ENCODE data around the gene CABLES1.

Gene CABLES1

GRCh38 chr18:23280844-23281243 is 145.6 kb downstream of the CABLES1 start:
- no peaks in the 10 kb centered on the region for H3K27me3 ChIP-seq (ENCODE audit: control insufficient read depth in 3 of 3, insufficient read depth in 3 of 3, low read depth in 1 of 3, low read length in 3 of 3)
- no peak overlapping the region for H3K4ac ChIP-seq (ENCODE audit: low read length)
- no peaks in the 10 kb centered on the region for H3K36me3 ChIP-seq (replicated peaks in 1 of 2; ENCODE audit: control insufficient read depth in 2 of 2, insufficient read depth in 2 of 2, low read length in 2 of 2)
- H2AK5ac ChIP-seq (ENCODE audit: low read depth, low read length): no peak overlapping the region
- H3K4me3 ChIP-seq (ENCODE audit: low read length in 2 of 2): no peak overlapping the region
- peaks cover 7 to 10% of the 10 kb centered on the region in 2 donors for H3K4me1 ChIP-seq (ENCODE audit: control insufficient read depth in 2 of 2, insufficient read depth in 1 of 2, low read depth in 1 of 2, low read length in 2 of 2)
- H3K14ac ChIP-seq (ENCODE audit: low read length): no peak overlapping the region
- no peak overlapping the region for H4K91ac ChIP-seq (ENCODE audit: low read depth, low read length, poor library complexity)
- H3K18ac ChIP-seq (ENCODE audit: low read length): no peak overlapping the region
- no peak for DNase-seq (ENCODE audit: low spot score)
- H2BK5ac ChIP-seq (ENCODE audit: low read length): no peak overlapping the region
- H3K79me1 ChIP-seq (ENCODE audit: low read depth, low read length): no peaks in the 10 kb centered on the region
- no peak overlapping the region for H2BK120ac ChIP-seq (ENCODE audit: low read depth, low read length)
- H2BK12ac ChIP-seq (ENCODE audit: low read length): no peak overlapping the region
- no CpG with 5 or more reads among the region's 5 CpGs for WGBS, 2 donors (ENCODE audit: extremely low coverage in 2 of 2, insufficient read length in 2 of 2, insufficient replicate concordance in 1 of 2)
- peaks cover 4 to 17% of the 10 kb centered on the region in 2 donors for H3K9me3 ChIP-seq (replicated peaks in 1 of 2; ENCODE audit: control insufficient read depth in 2 of 2, insufficient read depth in 1 of 2, low read depth in 1 of 2, low read length in 2 of 2)
- H3K4me2 ChIP-seq (ENCODE audit: insufficient read depth, low read length, poor library complexity, severe bottlenecking): no peak overlapping the region
- H2BK15ac ChIP-seq (ENCODE audit: low read length): no peak overlapping the region
- H4K8ac ChIP-seq (ENCODE audit: low read depth, low read length): no peak overlapping the region
- no peak overlapping the region for H3K23ac ChIP-seq (ENCODE audit: low read depth, low read length, poor library complexity)
- no peak overlapping the region for H3K9ac ChIP-seq (ENCODE audit: low read depth, low read length, poor library complexity)
- no peak overlapping the region for H3K27ac ChIP-seq (replicated peaks; ENCODE audit: low read length)
- H2AFZ ChIP-seq (ENCODE audit: low read length): no peak overlapping the region

GRCh38 chr18:23281626-23282436 is 146.5 kb downstream of the CABLES1 start:
- no peak overlapping the region for H3K27ac ChIP-seq (replicated peaks; ENCODE audit: low read length)

DNA sequence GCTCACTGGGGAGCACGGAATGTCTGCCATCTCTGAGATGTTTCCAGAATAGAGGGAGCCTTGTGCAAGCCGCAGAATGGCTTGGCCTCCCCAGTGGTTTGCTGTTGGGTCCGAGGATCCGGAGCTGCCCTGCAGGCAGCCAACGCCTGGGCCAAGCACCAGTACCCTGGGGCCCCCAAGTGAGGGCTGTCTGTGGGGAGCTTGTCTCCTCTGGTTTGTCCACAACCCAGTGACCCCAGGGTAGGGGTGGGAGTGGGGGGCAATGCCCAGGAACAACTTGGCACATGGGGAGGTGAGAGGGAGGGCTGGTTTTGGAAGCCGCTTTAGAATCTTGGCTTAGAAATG is 147.1 kb downstream of the CABLES1 start:
- Histone ChIP-seq H3K14ac (ENCODE audit: low read length) (no peak overlapping the region), H3K36me3 (replicated peaks in 1 of 2; ENCODE audit: control insufficient read depth in 2 of 2, insufficient read depth in 2 of 2, low read length in 2 of 2) (no peaks in the 10 kb centered on the region), H2BK15ac (ENCODE audit: low read length) (no peak overlapping the region), H3K79me1 (ENCODE audit: low read depth, low read length) (no peaks in the 10 kb centered on the region), H2AK5ac (ENCODE audit: low read depth, low read length) (peak overlapping the region; percentile 8), H3K9ac (ENCODE audit: low read depth, low read length, poor library complexity) (no peak overlapping the region), H3K4me2 (ENCODE audit: insufficient read depth, low read length, poor library complexity, severe bottlenecking) (no peak overlapping the region), H4K91ac (ENCODE audit: low read depth, low read length, poor library complexity) (no peak overlapping the region), H3K9me3 (replicated peaks in 1 of 2; ENCODE audit: control insufficient read depth in 2 of 2, insufficient read depth in 1 of 2, low read depth in 1 of 2, low read length in 2 of 2) (peaks cover 3 to 8% of the 10 kb centered on the region in 2 donors), H2BK5ac (ENCODE audit: low read length) (no peak overlapping the region), H3K23ac (ENCODE audit: low read depth, low read length, poor library complexity) (no peak overlapping the region), H3K4ac (ENCODE audit: low read length) (no peak overlapping the region), H3K18ac (ENCODE audit: low read length) (no peak overlapping the region), H2BK12ac (ENCODE audit: low read length) (no peak overlapping the region), H2BK120ac (ENCODE audit: low read depth, low read length) (no peak overlapping the region), H4K8ac (ENCODE audit: low read depth, low read length) (no peak overlapping the region), H2AFZ (ENCODE audit: low read length) (peak overlapping the region; percentile 70), H3K27ac (replicated peaks; ENCODE audit: low read length) (no peak overlapping the region), H3K27me3 (ENCODE audit: control insufficient read depth in 3 of 3, insufficient read depth in 3 of 3, low read depth in 1 of 3, low read length in 3 of 3) (no peaks in the 10 kb centered on the region), H3K4me3 (ENCODE audit: low read length in 2 of 2) (no peak overlapping the region), H3K4me1 (ENCODE audit: control insufficient read depth in 2 of 2, insufficient read depth in 1 of 2, low read depth in 1 of 2, low read length in 2 of 2) (peaks cover 4 to 7% of the 10 kb centered on the region in 2 donors)
- no CpG with 5 or more reads among the region's 6 CpGs for WGBS, 2 donors (ENCODE audit: extremely low coverage in 2 of 2, insufficient read length in 2 of 2, insufficient replicate concordance in 1 of 2)
- DNase-seq (ENCODE audit: low spot score): no peak

More at GRCh38 chr18:23281626-23282436, 146.5 kb downstream of the CABLES1 start:
- Histone ChIP-seq H2BK15ac (ENCODE audit: low read length) (no peak overlapping the region), H3K27me3 (ENCODE audit: control insufficient read depth in 3 of 3, insufficient read depth in 3 of 3, low read depth in 1 of 3, low read length in 3 of 3) (no peaks in the 10 kb centered on the region), H3K4me1 (ENCODE audit: control insufficient read depth in 2 of 2, insufficient read depth in 1 of 2, low read depth in 1 of 2, low read length in 2 of 2) (peaks cover 4 to 7% of the 10 kb centered on the region in 2 donors), H3K18ac (ENCODE audit: low read length) (peak overlapping the region; percentile 53), H4K8ac (ENCODE audit: low read depth, low read length) (no peak overlapping the region), H2BK12ac (ENCODE audit: low read length) (no peak overlapping the region), H3K79me1 (ENCODE audit: low read depth, low read length) (no peaks in the 10 kb centered on the region), H4K91ac (ENCODE audit: low read depth, low read length, poor library complexity) (no peak overlapping the region), H3K23ac (ENCODE audit: low read depth, low read length, poor library complexity) (no peak overlapping the region), H2BK5ac (ENCODE audit: low read length) (no peak overlapping the region), H2AK5ac (ENCODE audit: low read depth, low read length) (peak overlapping the region; percentile 8), H3K4ac (ENCODE audit: low read length) (no peak overlapping the region), H3K14ac (ENCODE audit: low read length) (no peak overlapping the region), H2BK120ac (ENCODE audit: low read depth, low read length) (no peak overlapping the region), H3K4me2 (ENCODE audit: insufficient read depth, low read length, poor library complexity, severe bottlenecking) (no peak overlapping the region), H2AFZ (ENCODE audit: low read length) (peak overlapping the region; percentile 70), H3K9me3 (replicated peaks in 1 of 2; ENCODE audit: control insufficient read depth in 2 of 2, insufficient read depth in 1 of 2, low read depth in 1 of 2, low read length in 2 of 2) (peaks cover 3 to 14% of the 10 kb centered on the region in 2 donors), H3K4me3 (ENCODE audit: low read length in 2 of 2) (no peak overlapping the region), H3K36me3 (replicated peaks in 1 of 2; ENCODE audit: control insufficient read depth in 2 of 2, insufficient read depth in 2 of 2, low read length in 2 of 2) (no peaks in the 10 kb centered on the region), H3K9ac (ENCODE audit: low read depth, low read length, poor library complexity) (no peak overlapping the region)
- no peak for DNase-seq (ENCODE audit: low spot score)
- no CpG with 5 or more reads among the region's 14 CpGs for WGBS, 2 donors (ENCODE audit: extremely low coverage in 2 of 2, insufficient read length in 2 of 2, insufficient replicate concordance in 1 of 2)

GRCh38 chr18:23283916-23284430 is 148.7 kb downstream of the CABLES1 start:
- Histone ChIP-seq H3K4me2 (ENCODE audit: insufficient read depth, low read length, poor library complexity, severe bottlenecking) (no peak overlapping the region), H2AFZ (ENCODE audit: low read length) (no peak overlapping the region), H3K4me1 (ENCODE audit: control insufficient read depth in 2 of 2, insufficient read depth in 1 of 2, low read depth in 1 of 2, low read length in 2 of 2) (peaks cover 7 to 8% of the 10 kb centered on the region in 2 donors), H3K9me3 (replicated peaks in 1 of 2; ENCODE audit: control insufficient read depth in 2 of 2, insufficient read depth in 1 of 2, low read depth in 1 of 2, low read length in 2 of 2) (no peaks in the 10 kb centered on the region), H3K36me3 (replicated peaks in 1 of 2; ENCODE audit: control insufficient read depth in 2 of 2, insufficient read depth in 2 of 2, low read length in 2 of 2) (no peaks in the 10 kb centered on the region), H3K4me3 (ENCODE audit: low read length in 2 of 2) (no peak overlapping the region), H3K4ac (ENCODE audit: low read length) (no peak overlapping the region), H2BK15ac (ENCODE audit: low read length) (no peak overlapping the region), H2BK120ac (ENCODE audit: low read depth, low read length) (no peak overlapping the region), H3K27me3 (ENCODE audit: control insufficient read depth in 3 of 3, insufficient read depth in 3 of 3, low read depth in 1 of 3, low read length in 3 of 3) (no peaks in the 10 kb centered on the region), H4K8ac (ENCODE audit: low read depth, low read length) (no peak overlapping the region), H2AK5ac (ENCODE audit: low read depth, low read length) (no peak overlapping the region), H3K18ac (ENCODE audit: low read length) (no peak overlapping the region), H3K23ac (ENCODE audit: low read depth, low read length, poor library complexity) (no peak overlapping the region), H3K27ac (replicated peaks; ENCODE audit: low read length) (no peak overlapping the region), H3K14ac (ENCODE audit: low read length) (no peak overlapping the region), H3K79me1 (ENCODE audit: low read depth, low read length) (no peaks in the 10 kb centered on the region), H4K91ac (ENCODE audit: low read depth, low read length, poor library complexity) (no peak overlapping the region), H2BK12ac (ENCODE audit: low read length) (no peak overlapping the region), H2BK5ac (ENCODE audit: low read length) (no peak overlapping the region), H3K9ac (ENCODE audit: low read depth, low read length, poor library complexity) (no peak overlapping the region)
- WGBS, 2 donors (ENCODE audit: extremely low coverage in 2 of 2, insufficient read length in 2 of 2, insufficient replicate concordance in 1 of 2): no CpG with 5 or more reads among the region's 2 CpGs
- DNase-seq (ENCODE audit: low spot score): no peak

Measured in neuronal stem cell (in vitro differentiated cells).